SK-N-SH (cell line): ENCODE results near the gene TAF1D.

Experiments
- JUND ChIP-seq: IDR thresholded peaks from 2 replicates; pipeline ENCODE4 v1.4.0; 2012
- MXI1 ChIP-seq: IDR thresholded peaks from 2 replicates; pipeline ENCODE4 v1.6.1; 2012; ENCODE audit warnings: mild to moderate bottlenecking, low read depth, low read length, improper control_type of control experiment
- USF2 ChIP-seq: fragments of 150-350 bp; IDR thresholded peaks from 2 replicates; pipeline ENCODE4 v1.6.1; 2017; ENCODE audit warnings: antibody characterized with exemption, low read length, low read depth, borderline replicate concordance
- TF ChIP-seq, protein P1 (sequence below): IDR thresholded peaks from 2 replicates; pipeline ENCODE4 v1.4.0; 2012; ENCODE audit warnings: low read depth
- TF ChIP-seq, protein P2 (sequence below): fragments of 200-600 bp; sonication (generic); IDR thresholded peaks from 2 replicates; pipeline ENCODE4 v1.6.1; 2017; ENCODE audit warnings: antibody characterized with exemption, mild to moderate bottlenecking, moderate library complexity

DNA sequence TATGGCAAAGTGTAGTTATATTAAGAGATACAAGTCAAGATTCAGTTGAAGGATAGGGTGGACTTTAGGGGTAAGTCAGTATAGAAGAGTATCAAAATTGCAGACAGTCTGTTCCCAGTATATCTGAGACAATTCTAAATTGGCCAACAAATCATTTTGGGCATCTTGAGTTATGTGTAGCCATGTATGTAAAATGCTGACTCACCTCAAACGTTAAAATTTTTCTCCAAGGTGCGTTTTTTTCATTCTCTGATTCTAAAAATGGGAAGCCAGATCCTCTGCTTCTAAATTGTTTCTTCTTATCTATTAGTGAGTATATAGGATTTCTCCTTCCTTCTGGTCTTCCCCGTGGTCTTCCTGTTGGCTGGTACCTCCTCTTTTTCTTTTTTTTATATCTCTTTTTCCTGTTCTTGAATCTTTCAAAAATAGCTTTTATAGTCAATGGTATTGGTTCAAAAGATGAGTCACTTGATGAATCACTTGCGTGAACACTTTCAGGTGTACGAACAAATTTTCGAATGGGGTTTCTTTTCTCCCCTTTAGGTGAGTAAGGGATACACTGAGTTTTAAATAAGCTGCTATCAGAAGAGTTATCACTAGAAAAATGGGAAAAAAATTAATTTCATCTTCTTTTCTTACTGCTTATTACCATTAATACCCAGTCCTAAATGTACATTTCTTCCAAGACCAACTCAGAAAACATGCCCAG, 3.2 kb downstream of the TAF1D start:
- TF ChIP-seq, protein P1, sequence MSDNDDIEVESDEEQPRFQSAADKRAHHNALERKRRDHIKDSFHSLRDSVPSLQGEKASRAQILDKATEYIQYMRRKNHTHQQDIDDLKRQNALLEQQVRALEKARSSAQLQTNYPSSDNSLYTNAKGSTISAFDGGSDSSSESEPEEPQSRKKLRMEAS = no peak
- TF ChIP-seq, protein P2, sequence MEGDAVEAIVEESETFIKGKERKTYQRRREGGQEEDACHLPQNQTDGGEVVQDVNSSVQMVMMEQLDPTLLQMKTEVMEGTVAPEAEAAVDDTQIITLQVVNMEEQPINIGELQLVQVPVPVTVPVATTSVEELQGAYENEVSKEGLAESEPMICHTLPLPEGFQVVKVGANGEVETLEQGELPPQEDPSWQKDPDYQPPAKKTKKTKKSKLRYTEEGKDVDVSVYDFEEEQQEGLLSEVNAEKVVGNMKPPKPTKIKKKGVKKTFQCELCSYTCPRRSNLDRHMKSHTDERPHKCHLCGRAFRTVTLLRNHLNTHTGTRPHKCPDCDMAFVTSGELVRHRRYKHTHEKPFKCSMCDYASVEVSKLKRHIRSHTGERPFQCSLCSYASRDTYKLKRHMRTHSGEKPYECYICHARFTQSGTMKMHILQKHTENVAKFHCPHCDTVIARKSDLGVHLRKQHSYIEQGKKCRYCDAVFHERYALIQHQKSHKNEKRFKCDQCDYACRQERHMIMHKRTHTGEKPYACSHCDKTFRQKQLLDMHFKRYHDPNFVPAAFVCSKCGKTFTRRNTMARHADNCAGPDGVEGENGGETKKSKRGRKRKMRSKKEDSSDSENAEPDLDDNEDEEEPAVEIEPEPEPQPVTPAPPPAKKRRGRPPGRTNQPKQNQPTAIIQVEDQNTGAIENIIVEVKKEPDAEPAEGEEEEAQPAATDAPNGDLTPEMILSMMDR = no peak
- no peak for TF ChIP-seq MXI1
- no peak for TF ChIP-seq USF2
- TF ChIP-seq JUND = peak; percentile 31; the same call in 1 of the 2 replicates
